Endodermal cell (in vitro differentiated cells): ENCODE measurements around the gene HOXA9. TPM values are rescaled to one million over a fixed set of nuclear protein-coding genes. Genes with fewer than 3 reads are reported as not detected.

Experiments used
- DNase-seq: peaks from one replicate; pipeline ENCODE4 v3.0.0-alpha.2; 2017
- H3K27ac ChIP-seq: 2 replicates; pipeline ENCODE4 v1.5.1; 2013; ENCODE audit warnings: mild to moderate bottlenecking, low read depth, low read length, moderate library complexity
- H3K27me3 ChIP-seq: 2 replicates; pipeline ENCODE4 v1.6.1; 2013; ENCODE audit warnings: mild to moderate bottlenecking, low read length, moderate library complexity; ENCODE audit not compliant: insufficient read depth, control insufficient read depth, poor library complexity, severe bottlenecking
- H3K36me3 ChIP-seq: 2 replicates; pipeline ENCODE4 v1.7.0; 2013; ENCODE audit warnings: mild to moderate bottlenecking, low read length, moderate library complexity; ENCODE audit not compliant: control insufficient read depth, insufficient read depth
- H3K4me1 ChIP-seq: one replicate; pipeline ENCODE4 v1.7.0; 2013; ENCODE audit warnings: low read length; ENCODE audit not compliant: control insufficient read depth, insufficient read depth
- H3K4me3 ChIP-seq: 2 replicates; pipeline ENCODE4 v1.5.1; 2013; ENCODE audit warnings: mild to moderate bottlenecking, low read length, moderate library complexity
- H3K9ac ChIP-seq: 2 replicates; pipeline ENCODE4 v1.6.1; 2013; ENCODE audit warnings: mild to moderate bottlenecking, low read length, moderate library complexity; ENCODE audit not compliant: poor library complexity, severe bottlenecking; ENCODE audit errors: extremely low read depth
- H3K9me3 ChIP-seq: 2 replicates; pipeline ENCODE4 v1.6.1; 2013; ENCODE audit warnings: mild to moderate bottlenecking, low read length, moderate library complexity; ENCODE audit not compliant: control insufficient read depth
- H3K27ac Mint-ChIP-seq: 2 replicates; pipeline ENCODE4 v1.8.0; 2020; ENCODE audit warnings: mixed read lengths
- H3K27me3 Mint-ChIP-seq: 2 replicates; pipeline ENCODE4 v1.8.0; 2021; ENCODE audit warnings: mild to moderate bottlenecking, mixed read lengths; ENCODE audit not compliant: insufficient read depth
- H3K36me3 Mint-ChIP-seq: 2 replicates; pipeline ENCODE4 v1.8.0; 2020; ENCODE audit warnings: low read depth, mixed read lengths
- H3K4me1 Mint-ChIP-seq: 2 replicates; pipeline ENCODE4 v1.8.0; 2020; ENCODE audit warnings: mixed read lengths
- H3K4me3 Mint-ChIP-seq: 2 replicates; pipeline ENCODE4 v1.8.0; 2020; ENCODE audit warnings: mild to moderate bottlenecking, moderate library complexity, mixed read lengths
- H3K9me3 Mint-ChIP-seq: 2 replicates; pipeline ENCODE4 v1.8.0; 2020; ENCODE audit warnings: mild to moderate bottlenecking, mixed read lengths
- CTCF ChIP-seq: fragments of 200-600 bp; sonication (generic); conservative IDR thresholded peaks from 2 replicates; pipeline ENCODE4 v1.5.0; 2021; ENCODE audit warnings: antibody characterized with exemption, mild to moderate bottlenecking
- WGBS, 2 experiments: methylation state at CpG; one replicate each; pipeline versions ENCODE4 v1.1.5 to v1.1.7; 2013; ENCODE audit warnings: missing lambda C conversion rate in 2 of 2, mixed read lengths in 1 of 2; ENCODE audit not compliant: insufficient coverage in 1 of 2, insufficient read length in 1 of 2; 5-methylcytosine and 5-hydroxymethylcytosine counted together
- total RNA-seq, 2 donors: library from RNA; stranded (reverse); fragmentation: NEBNext Ultra II Directional in 1 of 2; extraction: Animal tissue kit (Norgen Biotek cat#: 25700) in 1 of 2; gene quantifications; 2 replicates in 1 of 2; 3 replicates in 1 of 2; pipeline ENCODE4 v1.2.1, GENCODE V29; 2021

HOXA9 gene
- total RNA-seq, 2 donors from 2014 or later, result not detected

- Mint-ChIP-seq H3K4me1 (peaks cover 9% of the 10 kb centered on the region), H3K9me3 (peaks cover 15% of the 10 kb centered on the region), H3K27ac (no peak overlapping the region), H3K36me3 (no peaks in the 10 kb centered on the region), H3K4me3 (no peak overlapping the region), H3K27me3 (peaks cover 100% of the 10 kb centered on the region)
- TF ChIP-seq CTCF, result no peak
- Histone ChIP-seq H3K9ac (no peak overlapping the region), H3K27ac (no peak overlapping the region), H3K9me3 (peaks cover 16% of the 10 kb centered on the region), H3K36me3 (no peaks in the 10 kb centered on the region), H3K27me3 (peaks cover 100% of the 10 kb centered on the region), H3K4me3 (no peak overlapping the region), H3K4me1 (no peaks in the 10 kb centered on the region)
- WGBS, 2 experiments, result 38 to 55% methylated on average over 2 to 5 of the region's 5 CpGs
- DNase-seq, result peak; percentile 41
These were observed 18.7 kb downstream of the HOXA9 start for GRCh38 chr7:27146491-27147198.

DNA sequence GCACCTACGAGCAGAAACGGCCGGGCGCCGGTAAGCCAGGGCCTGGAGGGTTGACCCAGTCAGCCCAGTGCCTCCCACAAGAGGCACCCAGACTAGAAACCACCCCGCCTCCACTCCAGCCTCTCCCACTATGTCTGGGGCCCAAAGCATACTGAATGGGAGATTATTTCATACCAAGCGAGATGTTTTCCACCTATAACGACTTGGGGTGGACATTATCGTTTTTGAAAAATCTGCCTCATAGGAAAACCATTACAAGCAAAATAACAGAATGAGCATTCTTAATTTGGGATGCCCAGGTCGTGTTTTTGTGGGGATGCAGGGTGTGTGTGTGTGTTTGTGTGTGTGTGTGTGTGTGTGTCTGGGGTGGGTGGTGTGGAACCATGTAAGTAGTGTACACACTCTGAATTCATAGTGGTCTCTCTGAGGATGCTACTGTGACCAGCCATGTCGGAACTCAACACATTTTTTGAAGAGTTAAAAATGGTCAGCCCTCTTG, 19.4 kb downstream of the HOXA9 start:
- Histone ChIP-seq H3K36me3 (no peaks in the 10 kb centered on the region), H3K4me1 (no peaks in the 10 kb centered on the region), H3K9me3 (peaks cover 16% of the 10 kb centered on the region), H3K4me3 (no peak overlapping the region), H3K9ac (no peak overlapping the region), H3K27me3 (peaks cover 100% of the 10 kb centered on the region), H3K27ac (no peak overlapping the region)
- Mint-ChIP-seq H3K9me3 (peaks cover 15% of the 10 kb centered on the region), H3K36me3 (no peaks in the 10 kb centered on the region), H3K4me1 (peaks cover 9% of the 10 kb centered on the region), H3K27ac (no peak overlapping the region), H3K4me3 (no peak overlapping the region), H3K27me3 (peaks cover 100% of the 10 kb centered on the region)
- WGBS, 2 experiments, result 71 to 80% methylated on average over 9 to 11 of the region's 11 CpGs
- no peak for DNase-seq
- no peak for TF ChIP-seq CTCF

DNA sequence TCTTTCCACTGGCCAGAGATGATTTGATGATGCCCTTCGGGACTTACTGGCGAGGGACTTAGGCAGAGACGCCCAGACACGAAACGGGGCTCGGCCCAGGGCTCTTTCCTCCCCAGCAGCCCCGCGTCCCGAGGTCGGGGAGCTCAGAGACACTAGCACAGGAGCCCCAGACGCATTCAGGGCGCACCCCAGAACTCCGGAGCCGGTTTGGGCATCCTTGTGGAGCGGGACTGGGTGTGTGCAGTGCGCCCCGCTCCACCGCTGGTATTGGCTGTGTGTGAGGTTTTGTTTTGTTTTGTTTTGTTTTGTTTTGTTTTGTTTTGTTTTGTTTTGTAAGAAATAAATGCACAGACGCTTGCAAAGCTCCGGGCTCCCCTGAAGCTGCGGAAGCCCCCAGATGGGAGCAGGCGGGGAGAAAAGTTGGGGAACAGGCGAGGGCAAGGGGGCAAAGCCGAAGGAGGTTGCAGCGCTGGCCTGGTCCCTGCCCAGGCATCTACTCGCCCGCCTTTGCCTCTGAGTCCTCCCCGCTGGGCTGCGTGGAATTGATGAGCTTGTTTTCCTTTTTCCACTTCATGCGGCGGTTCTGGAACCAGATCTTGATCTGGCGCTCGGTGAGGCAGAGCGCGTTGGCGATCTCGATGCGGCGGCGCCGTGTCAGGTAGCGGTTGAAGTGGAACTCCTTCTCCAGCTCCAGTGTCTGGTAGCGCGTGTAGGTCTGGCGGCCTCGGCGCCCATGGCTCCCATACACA, 20.0 kb downstream of the HOXA9 start:
- TF ChIP-seq CTCF, result no peak
- H3K27me3 Mint-ChIP-seq, result peaks cover 100% of the 10 kb centered on the region
- peaks cover 9% of the 10 kb centered on the region for H3K4me1 Mint-ChIP-seq
- WGBS, 2 experiments, result 69 to 77% methylated on average over 27 to 47 of the region's 47 CpGs
- H3K27ac ChIP-seq, result no peak overlapping the region
- H3K9me3 ChIP-seq, result peaks cover 16% of the 10 kb centered on the region
- no peak overlapping the region for H3K4me3 ChIP-seq
- no peaks in the 10 kb centered on the region for H3K4me1 ChIP-seq
- H3K9ac ChIP-seq, result no peak overlapping the region
- H3K4me3 Mint-ChIP-seq, result no peak overlapping the region
- H3K27me3 ChIP-seq, result peaks cover 100% of the 10 kb centered on the region
- peak; percentile 46 for DNase-seq
- H3K36me3 ChIP-seq, result no peaks in the 10 kb centered on the region
- H3K9me3 Mint-ChIP-seq, result peaks cover 15% of the 10 kb centered on the region
- no peak overlapping the region for H3K27ac Mint-ChIP-seq
- no peaks in the 10 kb centered on the region for H3K36me3 Mint-ChIP-seq
